ENCODE data around the gene QRICH1. TPM values are rescaled to one million over a fixed set of nuclear protein-coding genes. Genes with fewer than 3 reads are reported as not detected.

Gene QRICH1
- total and polyA plus RNA-seq, 2 of the 4 experiments (the other 2 are of a cell fraction) = 62.7 to 77.3 TPM

DNA sequence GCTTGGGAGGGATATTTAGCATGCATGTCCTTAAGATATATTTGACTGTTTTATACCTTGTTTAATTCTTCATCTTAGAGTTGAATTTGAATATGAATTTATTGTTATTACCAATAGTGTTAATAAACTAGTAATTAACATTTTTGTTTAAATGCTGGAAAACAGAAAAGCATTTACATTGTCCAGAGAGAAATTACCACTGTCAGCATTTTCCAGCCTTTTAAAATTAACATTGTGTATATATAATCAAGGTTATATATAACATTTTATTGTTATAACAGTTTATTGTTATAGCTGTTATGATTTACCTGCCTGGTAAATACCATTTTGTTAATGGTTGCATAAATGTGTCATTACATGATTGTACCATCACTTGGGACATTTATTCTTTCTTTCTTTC lies 111.9 kb downstream of the QRICH1 start:
- H3K36me3 ChIP-seq (ENCODE audit: control insufficient read depth, insufficient read depth, low read length) = peaks cover 61% of the 10 kb centered on the region
- no peak overlapping the region for H3K27ac ChIP-seq (ENCODE audit: insufficient read depth, low read length)
- no peak overlapping the region for H3K18ac ChIP-seq (ENCODE audit: low read depth, low read length)
- H3K4me2 ChIP-seq (ENCODE audit: low read depth, low read length) = no peak overlapping the region
- dilution Hi-C loops (cut with HindIII; ENCODE audit: low sequenced_read_pairs, unreplicated experiment) = no loop called here
- no peak overlapping the region for H4K5ac ChIP-seq (ENCODE audit: low read depth, low read length)
- no peak overlapping the region for H3K56ac ChIP-seq (ENCODE audit: extremely low read depth, insufficient read depth, low read length)
- H4K91ac ChIP-seq (ENCODE audit: insufficient read depth, low read depth, low read length) = no peak overlapping the region
- no peak overlapping the region for H4K8ac ChIP-seq (ENCODE audit: low read depth in 2 of 2, low read length in 2 of 2)
- BruUV-seq (replicated peaks) = no TSS peak
- H4K20me1 ChIP-seq (ENCODE audit: insufficient read depth, low read length) = no peaks in the 10 kb centered on the region
- intact Hi-C loops (cut with micrococcal nuclease) = no loop called here
- ATAC-seq (ENCODE audit: low read depth) (no peak), DNase-seq (no peak)
- POLR2A ChIA-PET (ENCODE audit: unreplicated experiment) = no interaction called here
- H3K9ac ChIP-seq (ENCODE audit: low read depth, low read length) = no peak overlapping the region
- no peak overlapping the region for H3K4me3 ChIP-seq (ENCODE audit: insufficient read depth, low read depth, low read length)
- H3K9me1 ChIP-seq (ENCODE audit: insufficient read depth, low read length) = peaks cover 5% of the 10 kb centered on the region; the same call in 1 of the 2 replicates
- H3K23ac ChIP-seq (ENCODE audit: low read depth, low read length) = no peak overlapping the region
- H3K27me3 ChIP-seq (ENCODE audit: control insufficient read depth, insufficient read depth, low read length) = no peaks in the 10 kb centered on the region
- no peak overlapping the region for H2BK5ac ChIP-seq (ENCODE audit: low read depth, low read length, poor library complexity, severe bottlenecking)
- peaks cover 21 to 25% of the 10 kb centered on the region in 2 experiments; a peak in 3 of 4 replicates for H3K79me1 ChIP-seq (ENCODE audit: low read depth in 1 of 2, low read length in 2 of 2)
- TF ChIP-seq CEBPB (IDR thresholded peaks at IDR 0.05; ENCODE audit: low read depth, low read length) (no peak), RCOR1 (IDR thresholded peaks at IDR 0.05; ENCODE audit: insufficient replicate concordance, low read length) (no peak), CHD1 (IDR thresholded peaks at IDR 0.05; ENCODE audit: low read depth, low read length) (no peak), MAFK (IDR thresholded peaks at IDR 0.05; ENCODE audit: low read depth, low read length) (peak; percentile 94)
- TF ChIP-seq, protein P1, sequence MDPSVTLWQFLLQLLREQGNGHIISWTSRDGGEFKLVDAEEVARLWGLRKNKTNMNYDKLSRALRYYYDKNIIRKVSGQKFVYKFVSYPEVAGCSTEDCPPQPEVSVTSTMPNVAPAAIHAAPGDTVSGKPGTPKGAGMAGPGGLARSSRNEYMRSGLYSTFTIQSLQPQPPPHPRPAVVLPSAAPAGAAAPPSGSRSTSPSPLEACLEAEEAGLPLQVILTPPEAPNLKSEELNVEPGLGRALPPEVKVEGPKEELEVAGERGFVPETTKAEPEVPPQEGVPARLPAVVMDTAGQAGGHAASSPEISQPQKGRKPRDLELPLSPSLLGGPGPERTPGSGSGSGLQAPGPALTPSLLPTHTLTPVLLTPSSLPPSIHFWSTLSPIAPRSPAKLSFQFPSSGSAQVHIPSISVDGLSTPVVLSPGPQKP (IDR thresholded peaks at IDR 0.05; ENCODE audit: borderline replicate concordance, low read depth, low read length) = no peak
- TF ChIP-seq, protein P2, sequence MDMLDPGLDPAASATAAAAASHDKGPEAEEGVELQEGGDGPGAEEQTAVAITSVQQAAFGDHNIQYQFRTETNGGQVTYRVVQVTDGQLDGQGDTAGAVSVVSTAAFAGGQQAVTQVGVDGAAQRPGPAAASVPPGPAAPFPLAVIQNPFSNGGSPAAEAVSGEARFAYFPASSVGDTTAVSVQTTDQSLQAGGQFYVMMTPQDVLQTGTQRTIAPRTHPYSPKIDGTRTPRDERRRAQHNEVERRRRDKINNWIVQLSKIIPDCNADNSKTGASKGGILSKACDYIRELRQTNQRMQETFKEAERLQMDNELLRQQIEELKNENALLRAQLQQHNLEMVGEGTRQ (IDR thresholded peaks at IDR 0.05; ENCODE audit: low read depth, low read length) = no peak
- no peak overlapping the region for H2BK15ac ChIP-seq (ENCODE audit: low read depth, low read length)
- CTCF ChIA-PET = interaction anchor here (1.1 kb wide), 1 partner anchor 25 kb away, joined by 3 read pairs; the partner anchor contains the start of gene WDR6
- H3K14ac ChIP-seq (replicated peaks; ENCODE audit: low read depth, low read length) = no peak overlapping the region
- H3K4ac ChIP-seq (ENCODE audit: low read depth, low read length) = no peak overlapping the region
- H2AFZ ChIP-seq (replicated peaks; ENCODE audit: low read length, poor library complexity) = no peak overlapping the region
- no peaks in the 10 kb centered on the region for H3K9me3 ChIP-seq (ENCODE audit: control insufficient read depth, insufficient read depth, low read length)
- H2AK9ac ChIP-seq (replicated peaks; ENCODE audit: low read depth, low read length, poor library complexity) = no peak overlapping the region
- no peaks in the 10 kb centered on the region for H3K4me1 ChIP-seq (ENCODE audit: control insufficient read depth, insufficient read depth, low read length)
- no peak overlapping the region for H2BK20ac ChIP-seq (ENCODE audit: low read depth, low read length)
- H2AK5ac ChIP-seq (ENCODE audit: low read depth, low read length) = no peak overlapping the region
- no peak overlapping the region for H2BK120ac ChIP-seq (ENCODE audit: low read depth, low read length)
- in situ Hi-C loops (cut with MboI; ENCODE audit: low sequenced_read_pairs) = no loop called here
